Natural killer cell (primary cell): ENCODE results near the gene DLK1. TPM values are rescaled to one million over a fixed set of nuclear protein-coding genes. Genes with fewer than 3 reads are reported as not detected.

ENCODE experiments used
- ATAC-seq, 3 donors: fragments of 150-1000 bp in 2 of 3; fragments of 200-7000 bp in 1 of 3; cut with Tn5 transposase; 1 replicate in 1 of 3; 2 replicates in 2 of 3; pipeline ENCODE4 v1.10.0; 2021; ENCODE audit warnings: mild to moderate bottlenecking in 2 of 3, moderate library complexity in 2 of 3
- DNase-seq, 2 donors: peaks; one replicate each; pipeline versions ENCODE4 v3.0.0 to v3.0.0-alpha.2; 2013 to 2021; ENCODE audit warnings: mixed read lengths in 1 of 2
- H3K27ac ChIP-seq: one replicate; pipeline ENCODE4 v1.5.1; 2013; ENCODE audit warnings: mild to moderate bottlenecking, low read length
- H3K27me3 ChIP-seq: one replicate; pipeline ENCODE4 v1.6.1; 2013; ENCODE audit warnings: low read length; ENCODE audit not compliant: control insufficient read depth, insufficient read depth
- H3K36me3 ChIP-seq: one replicate; pipeline ENCODE4 v1.6.1; 2013; ENCODE audit warnings: low read length; ENCODE audit not compliant: control insufficient read depth, insufficient read depth
- H3K4me1 ChIP-seq: one replicate; pipeline ENCODE4 v1.6.1; 2013; ENCODE audit warnings: low read length; ENCODE audit not compliant: control insufficient read depth, insufficient read depth
- H3K4me3 ChIP-seq: one replicate; pipeline ENCODE4 v1.5.1; 2013; ENCODE audit warnings: low read length
- H3K9me3 ChIP-seq: one replicate; pipeline ENCODE4 v1.6.1; 2013; ENCODE audit warnings: low read length; ENCODE audit not compliant: control insufficient read depth, insufficient read depth
- H3K27ac Mint-ChIP-seq, 2 donors: one replicate each; pipeline ENCODE4 v1.8.0; 2022; ENCODE audit warnings: mild to moderate bottlenecking in 2 of 2, mixed read lengths in 2 of 2, moderate library complexity in 1 of 2
- H3K27me3 Mint-ChIP-seq, 2 donors: one replicate each; pipeline ENCODE4 v1.8.0; 2022; ENCODE audit warnings: low read depth in 2 of 2, mixed read lengths in 2 of 2
- H3K36me3 Mint-ChIP-seq: one replicate; pipeline ENCODE4 v1.8.0; 2022; ENCODE audit warnings: mixed read lengths
- H3K4me1 Mint-ChIP-seq, 2 donors: one replicate each; pipeline ENCODE4 v1.8.0; 2022; ENCODE audit warnings: mixed read lengths in 2 of 2
- H3K4me3 Mint-ChIP-seq: one replicate; pipeline ENCODE4 v1.8.0; 2022; ENCODE audit warnings: mild to moderate bottlenecking, moderate library complexity, mixed read lengths
- H3K9me3 Mint-ChIP-seq, 2 donors: one replicate each; pipeline ENCODE4 v1.8.0; 2022; ENCODE audit warnings: mixed read lengths in 2 of 2
- WGBS: methylation state at CpG from one replicate; pipeline ENCODE4 v1.1.7; 2013; ENCODE audit warnings: missing lambda C conversion rate; ENCODE audit not compliant: insufficient coverage; 5-methylcytosine and 5-hydroxymethylcytosine counted together
- intact Hi-C: fragments of 100-400 bp; cut with micrococcal nuclease; formaldehyde crosslinking; loops from one replicate; pipeline ENCODE4 v1.14.2; 2022
- total RNA-seq, 4 donors: library from RNA; stranded (reverse); fragments of 120-200 nt in 1 of 4; gene quantifications; one replicate each; pipeline versions ENCODE4 v1.2.3 to v1.2.4, GENCODE V29; 2013 to 2022
- TF ChIP-seq, protein P1 (sequence below): fragments of 200-600 bp; IDR thresholded peaks from one replicate; pipeline ENCODE4 v1.8.0; 2022; ENCODE audit warnings: antibody characterized with exemption

The DLK1 gene
- total RNA-seq, 3 donors from 2014 or later (not counting 1 experiment from before 2014, with no cell fraction given) = not detected

- intact Hi-C loops = no loop called here
- peaks cover 4 to 12% of the 10 kb centered on the region in 2 donors for H3K27me3 Mint-ChIP-seq
- no peak overlapping the region for H3K4me3 ChIP-seq
- DNase-seq = no peak
- no peaks in the 10 kb centered on the region for H3K36me3 ChIP-seq
- WGBS = 88% methylated on average over 15 of the region's 15 CpGs
- H3K4me1 ChIP-seq = no peaks in the 10 kb centered on the region
- no peaks in the 10 kb centered on the region for H3K9me3 ChIP-seq
- H3K9me3 Mint-ChIP-seq = no peaks in the 10 kb centered on the region
- no peak overlapping the region for H3K27ac Mint-ChIP-seq
- TF ChIP-seq, protein P1, sequence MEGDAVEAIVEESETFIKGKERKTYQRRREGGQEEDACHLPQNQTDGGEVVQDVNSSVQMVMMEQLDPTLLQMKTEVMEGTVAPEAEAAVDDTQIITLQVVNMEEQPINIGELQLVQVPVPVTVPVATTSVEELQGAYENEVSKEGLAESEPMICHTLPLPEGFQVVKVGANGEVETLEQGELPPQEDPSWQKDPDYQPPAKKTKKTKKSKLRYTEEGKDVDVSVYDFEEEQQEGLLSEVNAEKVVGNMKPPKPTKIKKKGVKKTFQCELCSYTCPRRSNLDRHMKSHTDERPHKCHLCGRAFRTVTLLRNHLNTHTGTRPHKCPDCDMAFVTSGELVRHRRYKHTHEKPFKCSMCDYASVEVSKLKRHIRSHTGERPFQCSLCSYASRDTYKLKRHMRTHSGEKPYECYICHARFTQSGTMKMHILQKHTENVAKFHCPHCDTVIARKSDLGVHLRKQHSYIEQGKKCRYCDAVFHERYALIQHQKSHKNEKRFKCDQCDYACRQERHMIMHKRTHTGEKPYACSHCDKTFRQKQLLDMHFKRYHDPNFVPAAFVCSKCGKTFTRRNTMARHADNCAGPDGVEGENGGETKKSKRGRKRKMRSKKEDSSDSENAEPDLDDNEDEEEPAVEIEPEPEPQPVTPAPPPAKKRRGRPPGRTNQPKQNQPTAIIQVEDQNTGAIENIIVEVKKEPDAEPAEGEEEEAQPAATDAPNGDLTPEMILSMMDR = no peak
- no peak overlapping the region for H3K4me3 Mint-ChIP-seq
- H3K4me1 Mint-ChIP-seq = no peaks in the 10 kb centered on the region
- H3K27me3 ChIP-seq = no peaks in the 10 kb centered on the region
- H3K36me3 Mint-ChIP-seq = no peaks in the 10 kb centered on the region
- no peak for ATAC-seq
- no peak overlapping the region for H3K27ac ChIP-seq
These were observed 40.5 kb downstream of the DLK1 start for GRCh38 chr14:100767003-100767787.

GRCh38 chr14:100767788-100768536 lies 41.3 kb downstream of the DLK1 start:
- no peaks in the 10 kb centered on the region for H3K36me3 ChIP-seq
- DNase-seq (no peak), ATAC-seq (no peak)
- peaks cover 4 to 10% of the 10 kb centered on the region in 2 donors for H3K27me3 Mint-ChIP-seq
- no peaks in the 10 kb centered on the region for H3K4me1 ChIP-seq
- no peaks in the 10 kb centered on the region for H3K9me3 ChIP-seq
- H3K36me3 Mint-ChIP-seq = no peaks in the 10 kb centered on the region
- no peaks in the 10 kb centered on the region for H3K9me3 Mint-ChIP-seq
- 85% methylated on average over 14 of the region's 14 CpGs for WGBS
- TF ChIP-seq, protein P1 = no peak
- H3K4me3 ChIP-seq = no peak overlapping the region
- no peaks in the 10 kb centered on the region for H3K27me3 ChIP-seq
- H3K27ac Mint-ChIP-seq = no peak overlapping the region
- intact Hi-C loops = no loop called here
- no peak overlapping the region for H3K4me3 Mint-ChIP-seq
- H3K4me1 Mint-ChIP-seq = no peaks in the 10 kb centered on the region
- no peak overlapping the region for H3K27ac ChIP-seq

DNA sequence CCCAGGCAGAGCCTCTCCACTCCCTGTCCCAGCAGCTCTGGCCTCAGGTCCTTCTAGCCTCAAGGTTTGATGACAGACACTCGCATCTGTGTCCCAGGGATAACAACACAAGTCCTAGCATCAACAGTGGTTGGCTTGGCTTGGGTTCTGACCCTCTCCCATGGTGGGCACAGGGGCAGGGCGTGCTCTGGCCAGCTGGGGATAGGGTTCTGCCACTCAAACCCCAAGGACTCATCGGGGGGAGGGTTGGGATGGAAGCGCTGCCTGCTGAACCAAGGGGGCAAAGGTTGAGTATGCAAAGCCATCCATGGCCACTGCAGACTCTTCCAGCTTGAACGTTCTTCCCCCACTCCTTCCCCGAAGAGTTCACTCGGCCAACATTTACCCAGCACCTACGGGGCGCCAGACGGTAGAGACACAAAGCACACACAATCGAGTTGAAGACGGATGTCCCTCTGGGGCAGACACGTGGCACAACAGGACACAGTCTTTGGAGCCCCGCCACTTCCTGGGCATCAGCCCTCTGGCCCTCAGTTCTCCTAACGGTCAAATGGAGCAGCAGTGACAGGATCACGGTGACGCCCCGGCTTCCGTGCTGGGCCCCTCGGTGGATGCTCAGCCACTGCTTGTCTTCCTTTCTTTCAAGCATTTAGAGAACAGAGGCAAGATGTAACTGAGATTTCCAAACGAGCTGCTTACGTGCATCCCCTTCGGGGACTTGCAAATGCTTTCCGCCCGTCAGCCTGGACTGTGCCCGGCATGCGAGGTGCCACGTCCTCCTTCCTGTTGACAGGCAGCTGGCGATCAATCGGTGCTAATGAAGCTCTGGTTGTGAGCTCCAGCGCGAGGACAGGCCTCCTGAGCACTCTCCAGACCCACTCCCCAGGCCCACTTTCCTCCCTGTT lies 42.6 kb downstream of the DLK1 start:
- Mint-ChIP-seq H3K36me3 (no peaks in the 10 kb centered on the region), H3K9me3 (no peaks in the 10 kb centered on the region), H3K4me1 (no peaks in the 10 kb centered on the region), H3K4me3 (no peak overlapping the region), H3K27ac (no peak overlapping the region), H3K27me3 (peaks cover 0 to 10% of the 10 kb centered on the region in 2 donors)
- Histone ChIP-seq H3K9me3 (no peaks in the 10 kb centered on the region), H3K4me3 (no peak overlapping the region), H3K27me3 (no peaks in the 10 kb centered on the region), H3K4me1 (no peaks in the 10 kb centered on the region), H3K27ac (no peak overlapping the region), H3K36me3 (no peaks in the 10 kb centered on the region)
- WGBS = 88% methylated on average over 32 of the region's 32 CpGs
- TF ChIP-seq, protein P1 = no peak
- ATAC-seq (no peak), DNase-seq (no peak)
- intact Hi-C loops = no loop called here
